ENCODE measurements around the gene ZNF609.

GRCh38 chr15:64483749-64484148 is 23.4 kb downstream of the ZNF609 start:
- no peak for TF ChIP-seq EZH2 (IDR thresholded peaks at IDR 0.05)
- no peak for TF ChIP-seq FOXP2 (optimal IDR thresholded peaks at IDR 0.05; ENCODE audit: control extremely low read depth, extremely low read length, insufficient read depth)
- no peak for TF ChIP-seq POLR2AphosphoS5 (IDR thresholded peaks at IDR 0.05; ENCODE audit: borderline replicate concordance, low read depth, low read length)

Data from SK-N-MC (cell line).